ENCODE measurements around the gene GLRA3. TPM values are rescaled to one million over a fixed set of nuclear protein-coding genes. Genes with fewer than 3 reads are reported as not detected.

GLRA3 gene
- total and polyA plus RNA-seq, 10 of the 15 experiments (the other 5 are each of a cell fraction or from before 2014, with no cell fraction given) = not detected

- SMC1A ChIA-PET (ENCODE audit: uncharacterized antibody, unreplicated experiment) = interaction anchor here (1.3 to 1.5 kb wide), 2 partner anchors 48 to 382 kb away, joined by 3 to 4 read pairs; no protein-coding TSS in a partner anchor
- H3K27ac ChIP-seq (ENCODE audit: control insufficient read depth, insufficient read depth) = no peak overlapping the region
- H4K20me1 ChIP-seq (ENCODE audit: control insufficient read depth, insufficient read depth) = no peaks in the 10 kb centered on the region
- RAD21 ChIA-PET (ENCODE audit: unreplicated experiment) = no interaction called here
- no peaks in the 10 kb centered on the region for H3K4me1 ChIP-seq (ENCODE audit: control insufficient read depth, insufficient read depth, low read length)
- no peak for TF ChIP-seq IRF5 (IDR thresholded peaks at IDR 0.05; ENCODE audit: borderline replicate concordance)
- no peak for TF ChIP-seq ASH2L (IDR thresholded peaks at IDR 0.05; ENCODE audit: borderline replicate concordance, low read depth)
- H3K9ac ChIP-seq (ENCODE audit: control insufficient read depth, insufficient read depth, low read length) = no peak overlapping the region
- no peaks in the 10 kb centered on the region for H3K27me3 ChIP-seq (replicated peaks in 1 of 2; ENCODE audit: control insufficient read depth in 2 of 2, insufficient read depth in 2 of 2, low read length in 1 of 2)
- ATAC-seq = no peak
- H3K4me3 ChIP-seq = no peak overlapping the region
- in situ Hi-C loops (cut with MboI) (loop anchor here (25.0 kb wide), 1 partner anchor 666 kb away; no protein-coding TSS in a partner anchor), intact Hi-C loops (cut with micrococcal nuclease; ENCODE audit: unreplicated experiment) (loop anchor here (5.0 kb wide), 2 partner anchors 381 to 571 kb away; no protein-coding TSS in a partner anchor)
- DNase-seq (ENCODE audit: low read depth, low spot score) = no peak
- POLR2A ChIA-PET = no interaction called here
- no peaks in the 10 kb centered on the region for H3K79me2 ChIP-seq (ENCODE audit: control insufficient read depth, insufficient read depth, low read length)
- CTCF ChIA-PET = interaction anchor here (1.1 to 2.1 kb wide), 2 partner anchors 239 to 665 kb away, joined by 3 to 7 read pairs; no protein-coding TSS in a partner anchor
- BruUV-seq (replicated peaks) = no TSS peak
- H2AFZ ChIP-seq (ENCODE audit: control insufficient read depth, low read depth, low read length) = no peak overlapping the region
- no peak for FAIRE-seq
- H3K9me3 ChIP-seq (replicated peaks; ENCODE audit: control insufficient read depth, insufficient read depth, low read length) = no peaks in the 10 kb centered on the region
- H3K36me3 ChIP-seq (ENCODE audit: control insufficient read depth in 2 of 2, insufficient read depth in 2 of 2, low read length in 1 of 2) = no peaks in the 10 kb centered on the region
- H3K4me2 ChIP-seq (ENCODE audit: control insufficient read depth, insufficient read depth) = no peak overlapping the region
Observed at GRCh38 chr4:174871407-174871806, 42.4 kb upstream of the GLRA3 start.

GRCh38 chr4:174870311-174870710 is 41.3 kb upstream of the GLRA3 start:
- no peak for ATAC-seq
- H3K36me3 ChIP-seq (ENCODE audit: control insufficient read depth in 2 of 2, insufficient read depth in 2 of 2, low read length in 1 of 2) = no peaks in the 10 kb centered on the region
- no peak for FAIRE-seq
- H3K9me3 ChIP-seq (replicated peaks; ENCODE audit: control insufficient read depth, insufficient read depth, low read length) = no peaks in the 10 kb centered on the region
- H3K4me1 ChIP-seq (ENCODE audit: control insufficient read depth, insufficient read depth, low read length) = no peaks in the 10 kb centered on the region
- WGBS (ENCODE audit: insufficient coverage, insufficient replicate concordance, low lambda C conversion rate, missing lambda C conversion rate) = 31% methylated on average over 2 of the region's 2 CpGs
- in situ Hi-C loops (cut with MboI) (loop anchor here (25.0 kb wide), 1 partner anchor 667 kb away; no protein-coding TSS in a partner anchor), intact Hi-C loops (cut with micrococcal nuclease; ENCODE audit: unreplicated experiment) (loop anchor here (5.0 kb wide), 2 partner anchors 382 to 572 kb away; no protein-coding TSS in a partner anchor)
- DNase-seq (ENCODE audit: low read depth, low spot score) = no peak
- no peaks in the 10 kb centered on the region for H4K20me1 ChIP-seq (ENCODE audit: control insufficient read depth, insufficient read depth)
- no TSS peak for BruUV-seq (replicated peaks)
- no peak overlapping the region for H3K9ac ChIP-seq (ENCODE audit: control insufficient read depth, insufficient read depth, low read length)
- ChIA-PET POLR2A (no interaction called here), SMC1A (ENCODE audit: uncharacterized antibody, unreplicated experiment) (interaction anchor here (1.3 to 1.5 kb wide), 2 partner anchors 49 to 383 kb away, joined by 3 to 4 read pairs; no protein-coding TSS in a partner anchor), RAD21 (ENCODE audit: unreplicated experiment) (no interaction called here), CTCF (interaction anchor here (1.4 to 2.1 kb wide), 2 partner anchors 106 to 667 kb away, joined by 3 to 7 read pairs; no protein-coding TSS in a partner anchor)
- H3K4me2 ChIP-seq (ENCODE audit: control insufficient read depth, insufficient read depth) = no peak overlapping the region
- H2AFZ ChIP-seq (ENCODE audit: control insufficient read depth, low read depth, low read length) = no peak overlapping the region
- no peak overlapping the region for H3K4me3 ChIP-seq
- no peaks in the 10 kb centered on the region for H3K79me2 ChIP-seq (ENCODE audit: control insufficient read depth, insufficient read depth, low read length)
- H3K27ac ChIP-seq (ENCODE audit: control insufficient read depth, insufficient read depth) = no peak overlapping the region
- H3K27me3 ChIP-seq (replicated peaks in 1 of 2; ENCODE audit: control insufficient read depth in 2 of 2, insufficient read depth in 2 of 2, low read length in 1 of 2) = no peaks in the 10 kb centered on the region
- no peak for TF ChIP-seq TBL1XR1 (IDR thresholded peaks at IDR 0.05; ENCODE audit: low read depth, low read length)
- no peak for TF ChIP-seq ASH2L (IDR thresholded peaks at IDR 0.05; ENCODE audit: borderline replicate concordance, low read depth)
- TF ChIP-seq IKZF2 (IDR thresholded peaks at IDR 0.05) = no peak
- TF ChIP-seq TCF3 (IDR thresholded peaks at IDR 0.05; ENCODE audit: borderline replicate concordance, insufficient read depth, low read depth, low read length) = no peak
- TF ChIP-seq, protein P1, sequence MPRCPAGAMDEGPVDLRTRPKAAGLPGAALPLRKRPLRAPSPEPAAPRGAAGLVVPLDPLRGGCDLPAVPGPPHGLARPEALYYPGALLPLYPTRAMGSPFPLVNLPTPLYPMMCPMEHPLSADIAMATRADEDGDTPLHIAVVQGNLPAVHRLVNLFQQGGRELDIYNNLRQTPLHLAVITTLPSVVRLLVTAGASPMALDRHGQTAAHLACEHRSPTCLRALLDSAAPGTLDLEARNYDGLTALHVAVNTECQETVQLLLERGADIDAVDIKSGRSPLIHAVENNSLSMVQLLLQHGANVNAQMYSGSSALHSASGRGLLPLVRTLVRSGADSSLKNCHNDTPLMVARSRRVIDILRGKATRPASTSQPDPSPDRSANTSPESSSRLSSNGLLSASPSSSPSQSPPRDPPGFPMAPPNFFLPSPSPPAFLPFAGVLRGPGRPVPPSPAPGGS (IDR thresholded peaks at IDR 0.05; ENCODE audit: borderline replicate concordance, insufficient read depth, low read depth, low read length, poor library complexity, severe bottlenecking) = no peak
- no peak for TF ChIP-seq EED (IDR thresholded peaks at IDR 0.05; ENCODE audit: low read depth)
- TF ChIP-seq KDM1A (IDR thresholded peaks at IDR 0.05; ENCODE audit: borderline replicate concordance) = no peak
- no peak for TF ChIP-seq TCF12 (IDR thresholded peaks at IDR 0.05; ENCODE audit: low read depth, low read length)
- no peak for TF ChIP-seq LARP7 (IDR thresholded peaks at IDR 0.05)
- no peak for TF ChIP-seq SMAD5 (IDR thresholded peaks at IDR 0.05; ENCODE audit: low read depth)
- TF ChIP-seq POLR2A (IDR thresholded peaks at IDR 0.05; ENCODE audit: low read depth, low read length) = no peak
- no peak for TF ChIP-seq NFXL1 (IDR thresholded peaks at IDR 0.05; ENCODE audit: borderline replicate concordance)
- no peak for TF ChIP-seq ESRRA (IDR thresholded peaks at IDR 0.05; ENCODE audit: low read length)
- TF ChIP-seq MYC (IDR thresholded peaks at IDR 0.05; ENCODE audit: insufficient read depth, insufficient read length, insufficient replicate concordance, low read length, severe bottlenecking) = no peak
